ENCODE measurements around the gene PDRG1.

Gene PDRG1

DNA sequence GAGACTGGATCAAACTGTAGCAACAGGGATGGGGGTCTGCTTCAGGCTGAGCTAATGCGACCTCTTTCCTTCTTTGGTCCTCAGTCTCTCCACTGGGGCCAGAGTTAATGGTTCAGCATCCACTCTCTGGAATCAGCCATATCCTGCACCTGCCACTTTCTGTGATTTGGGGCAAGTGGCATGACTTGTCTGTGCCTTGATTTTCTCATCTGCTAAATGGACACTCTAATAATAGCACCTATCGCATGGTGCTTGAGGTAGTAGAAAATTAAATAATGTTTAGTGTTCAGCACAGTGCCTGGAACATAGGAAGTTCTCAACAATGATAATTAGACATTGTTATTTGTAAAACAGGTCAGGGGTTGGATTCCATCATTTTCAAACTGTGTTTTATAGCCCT, 22.4 kb upstream of the PDRG1 start:
- no peaks in the 10 kb centered on the region for H4K20me1 ChIP-seq (ENCODE audit: insufficient read depth, low read length)
- H2AFZ ChIP-seq (ENCODE audit: low read length), result no peak overlapping the region
- H3K9ac ChIP-seq (ENCODE audit: low read length), result no peak overlapping the region
- H3K9me2 ChIP-seq (ENCODE audit: low read depth, low read length), result no peaks in the 10 kb centered on the region
- H3K36me3 ChIP-seq (ENCODE audit: insufficient read depth, low read length), result no peaks in the 10 kb centered on the region
- H3K4me3 ChIP-seq (ENCODE audit: low read depth, low read length, poor library complexity, severe bottlenecking), result no peak overlapping the region
- no peak overlapping the region for H3K4me2 ChIP-seq (ENCODE audit: low read length)
- H3K4me1 ChIP-seq (ENCODE audit: insufficient read depth, low read length, severe bottlenecking), result no peaks in the 10 kb centered on the region
- H3K27me3 ChIP-seq (ENCODE audit: insufficient read depth, low read length), result 0 out of 2 replicates have a peak, but pooled peaks cover 3% of the 10 kb centered on the region
- H3K79me2 ChIP-seq (ENCODE audit: insufficient read depth, low read length), result no peaks in the 10 kb centered on the region
- H3F3A ChIP-seq (ENCODE audit: insufficient read depth, low read length), result no peaks in the 10 kb centered on the region
- no peak for TF ChIP-seq EZH2 (IDR thresholded peaks at IDR 0.05; ENCODE audit: borderline replicate concordance, low read length)
- TF ChIP-seq, protein P1, sequence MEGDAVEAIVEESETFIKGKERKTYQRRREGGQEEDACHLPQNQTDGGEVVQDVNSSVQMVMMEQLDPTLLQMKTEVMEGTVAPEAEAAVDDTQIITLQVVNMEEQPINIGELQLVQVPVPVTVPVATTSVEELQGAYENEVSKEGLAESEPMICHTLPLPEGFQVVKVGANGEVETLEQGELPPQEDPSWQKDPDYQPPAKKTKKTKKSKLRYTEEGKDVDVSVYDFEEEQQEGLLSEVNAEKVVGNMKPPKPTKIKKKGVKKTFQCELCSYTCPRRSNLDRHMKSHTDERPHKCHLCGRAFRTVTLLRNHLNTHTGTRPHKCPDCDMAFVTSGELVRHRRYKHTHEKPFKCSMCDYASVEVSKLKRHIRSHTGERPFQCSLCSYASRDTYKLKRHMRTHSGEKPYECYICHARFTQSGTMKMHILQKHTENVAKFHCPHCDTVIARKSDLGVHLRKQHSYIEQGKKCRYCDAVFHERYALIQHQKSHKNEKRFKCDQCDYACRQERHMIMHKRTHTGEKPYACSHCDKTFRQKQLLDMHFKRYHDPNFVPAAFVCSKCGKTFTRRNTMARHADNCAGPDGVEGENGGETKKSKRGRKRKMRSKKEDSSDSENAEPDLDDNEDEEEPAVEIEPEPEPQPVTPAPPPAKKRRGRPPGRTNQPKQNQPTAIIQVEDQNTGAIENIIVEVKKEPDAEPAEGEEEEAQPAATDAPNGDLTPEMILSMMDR (IDR thresholded peaks at IDR 0.05; ENCODE audit: low read length), result no peak
- no peaks in the 10 kb centered on the region for H3K9me3 ChIP-seq (ENCODE audit: low read length)
- H3K27ac ChIP-seq (ENCODE audit: low read depth, low read length, poor library complexity, severe bottlenecking), result no peak overlapping the region

DNA sequence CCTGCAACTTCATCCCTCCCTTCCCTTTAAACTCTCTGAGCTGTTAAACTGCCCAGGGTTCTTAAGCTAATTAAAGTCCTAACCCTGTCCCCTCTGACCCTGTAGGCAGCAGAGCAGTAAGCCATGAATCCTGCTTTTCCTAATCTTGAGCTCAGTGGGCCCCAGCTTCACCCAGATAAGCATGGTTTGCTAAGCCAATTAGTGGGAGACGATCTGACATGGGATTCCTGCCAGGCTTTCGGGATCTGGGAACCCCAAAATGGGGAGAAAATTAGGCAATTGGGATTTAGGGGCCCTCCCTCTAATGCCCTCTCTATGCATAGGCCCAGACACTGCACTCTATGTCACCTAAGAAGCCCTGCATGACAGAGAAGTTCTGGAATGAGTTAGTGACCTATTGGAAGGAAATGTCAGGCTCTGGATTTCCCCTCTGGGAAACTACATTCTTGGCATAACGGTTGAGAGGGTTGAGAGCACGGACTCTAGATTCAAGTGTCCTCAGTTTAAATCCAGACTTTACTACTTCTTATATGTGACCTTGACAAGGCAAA, 20.7 kb upstream of the PDRG1 start:
- no peak overlapping the region for H3K4me2 ChIP-seq (ENCODE audit: low read length)
- H3K9me2 ChIP-seq (ENCODE audit: low read depth, low read length), result no peaks in the 10 kb centered on the region
- TF ChIP-seq, protein P1 (IDR thresholded peaks at IDR 0.05; ENCODE audit: low read length), result no peak
- TF ChIP-seq EZH2 (IDR thresholded peaks at IDR 0.05; ENCODE audit: borderline replicate concordance, low read length), result no peak
- H3K4me3 ChIP-seq (ENCODE audit: low read depth, low read length, poor library complexity, severe bottlenecking), result no peak overlapping the region
- H3K27me3 ChIP-seq (ENCODE audit: insufficient read depth, low read length), result 0 out of 2 replicates have a peak, but pooled peaks cover 3% of the 10 kb centered on the region
- no peaks in the 10 kb centered on the region for H3F3A ChIP-seq (ENCODE audit: insufficient read depth, low read length)
- H2AFZ ChIP-seq (ENCODE audit: low read length), result no peak overlapping the region
- no peaks in the 10 kb centered on the region for H4K20me1 ChIP-seq (ENCODE audit: insufficient read depth, low read length)
- H3K4me1 ChIP-seq (ENCODE audit: insufficient read depth, low read length, severe bottlenecking), result no peaks in the 10 kb centered on the region
- no peaks in the 10 kb centered on the region for H3K79me2 ChIP-seq (ENCODE audit: insufficient read depth, low read length)
- no peak overlapping the region for H3K27ac ChIP-seq (ENCODE audit: low read depth, low read length, poor library complexity, severe bottlenecking)
- no peaks in the 10 kb centered on the region for H3K9me3 ChIP-seq (ENCODE audit: low read length)
- H3K36me3 ChIP-seq (ENCODE audit: insufficient read depth, low read length), result no peaks in the 10 kb centered on the region
- no peak overlapping the region for H3K9ac ChIP-seq (ENCODE audit: low read length)

DNA sequence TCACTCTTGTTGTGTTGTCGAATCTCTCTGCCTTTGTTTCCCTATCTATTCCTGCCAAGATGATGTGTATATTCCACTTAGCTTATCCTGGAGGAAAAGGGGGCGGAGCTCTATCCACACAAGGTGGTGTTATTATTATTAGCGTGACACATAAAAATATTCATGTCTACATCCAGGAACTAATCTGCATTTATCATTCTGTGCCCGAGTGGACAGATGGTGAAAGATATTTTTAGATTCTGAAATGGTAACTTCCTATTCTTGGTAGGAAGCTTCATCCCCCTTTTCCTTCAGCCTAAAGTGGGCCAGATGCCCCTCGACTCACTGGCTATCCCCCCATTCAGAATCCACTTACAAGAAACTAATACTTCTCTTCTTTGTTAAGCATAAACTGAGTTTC, 18.1 kb upstream of the PDRG1 start:
- no peak for TF ChIP-seq EZH2 (IDR thresholded peaks at IDR 0.05; ENCODE audit: borderline replicate concordance, low read length)
- TF ChIP-seq, protein P1 (IDR thresholded peaks at IDR 0.05; ENCODE audit: low read length), result no peak
- Histone ChIP-seq H3K79me2 (ENCODE audit: insufficient read depth, low read length) (no peaks in the 10 kb centered on the region), H3K9me3 (ENCODE audit: low read length) (no peaks in the 10 kb centered on the region), H3K4me3 (ENCODE audit: low read depth, low read length, poor library complexity, severe bottlenecking) (no peak overlapping the region), H4K20me1 (ENCODE audit: insufficient read depth, low read length) (no peaks in the 10 kb centered on the region), H3K36me3 (ENCODE audit: insufficient read depth, low read length) (no peaks in the 10 kb centered on the region), H3K9ac (ENCODE audit: low read length) (no peak overlapping the region), H3F3A (ENCODE audit: insufficient read depth, low read length) (no peaks in the 10 kb centered on the region), H3K9me2 (ENCODE audit: low read depth, low read length) (no peaks in the 10 kb centered on the region), H3K27me3 (ENCODE audit: insufficient read depth, low read length) (0 out of 2 replicates have a peak, but pooled peaks cover 3% of the 10 kb centered on the region), H3K4me2 (ENCODE audit: low read length) (no peak overlapping the region), H3K27ac (ENCODE audit: low read depth, low read length, poor library complexity, severe bottlenecking) (no peak overlapping the region), H3K4me1 (ENCODE audit: insufficient read depth, low read length, severe bottlenecking) (no peaks in the 10 kb centered on the region), H2AFZ (ENCODE audit: low read length) (no peak overlapping the region)

Measured in OCI-LY1 (cell line).